Pancreas (tissue), 10 donors: Measurements from ENCODE around the gene CCSAP. TPM values are rescaled to one million over a fixed set of nuclear protein-coding genes. Genes with fewer than 3 reads are reported as not detected.
"Not testable (repeated sequence)": the region's sequence is repeated elsewhere in the genome, so short reads cannot be mapped to it uniquely, and the experiment has no call there.

Experiments used
- ATAC-seq, 4 donors: fragments of 200-7000 bp; cut with Tn5 transposase; one replicate each; pipeline versions ENCODE4 v1.8.0 to v1.9.1; 2020; ENCODE audit warnings: mild to moderate bottlenecking in 4 of 4, moderate library complexity in 4 of 4
- DNase-seq, 6 donors: peaks; one replicate each; pipeline ENCODE4 v3.0.0-alpha.2; 2020
- FAIRE-seq: peaks from 2 replicates; lab custom pipeline; 2012; peaks lifted over from hg19 to GRCh38; lab: Jason Lieb, UNC
- H3K27ac ChIP-seq, 4 donors: fragments of 200-600 bp; sonication (generic); 1 replicate in 3 of 4; 2 replicates in 1 of 4; pipeline versions ENCODE4 v1.5.0 to v1.8.0; 2020
- H3K27me3 ChIP-seq, 4 donors: fragments of 200-600 bp; one replicate each; pipeline ENCODE4 v1.8.0; 2021
- H3K36me3 ChIP-seq, 3 donors: fragments of 200-600 bp; sonication (generic) in 1 of 3; one replicate each; pipeline versions ENCODE4 v1.5.0 to v1.8.0; 2020 to 2021
- H3K4me1 ChIP-seq, 3 donors: fragments of 200-600 bp; one replicate each; pipeline ENCODE4 v1.8.0; 2021
- H3K4me3 ChIP-seq, 4 donors: fragments of 200-600 bp; sonication (generic) in 2 of 4; one replicate each; pipeline versions ENCODE4 v1.5.0 to v1.8.0; 2020 to 2021
- H3K9me3 ChIP-seq, 4 donors: fragments of 200-600 bp; one replicate each; pipeline ENCODE4 v1.8.0; 2021
- WGBS, 2 donors: extraction: QIAGEN DNeasy Blood & Tissue Kit; methylation state at CpG; one replicate each; pipeline ENCODE4 v1.1.7; 2013; 5-methylcytosine and 5-hydroxymethylcytosine counted together
- intact Hi-C, 3 donors: fragments of 100-400 bp; cut with DNase I; formaldehyde crosslinking; loops; one replicate each; pipeline versions ENCODE4 v1.11.1 to v1.14.2; 2022
- polyA plus RNA-seq, 2 donors: library from polyadenylated mRNA; stranded (reverse); fragments of 200-250 nt; gene quantifications; one replicate each; pipeline ENCODE4 v1.2.3, GENCODE V29; 2013
- total RNA-seq, 6 donors: library from RNA; stranded (reverse); fragmentation: NEBNext Ultra II Directional in 4 of 6; extraction: Animal tissue kit (Norgen Biotek cat#: 25700) in 4 of 6; gene quantifications; one replicate each; pipeline versions ENCODE4 v1.2.1 to v1.2.4, GENCODE V29; 2021 to 2023
- TF ChIP-seq, protein P1 (sequence below), 4 donors: fragments of 200-600 bp; sonication (generic) in 3 of 4; IDR thresholded peaks; one replicate each; pipeline versions ENCODE4 v1.5.0 to v1.8.0; 2021; ENCODE audit warnings: antibody characterized with exemption in 4 of 4
- donor health status: healthy with polysubstance abuse.
- donor health status: DM: no; HTN: no; CAD: no; lungs with moderate emphysema.
- donor health status: DM: no; HTN: no; CAD: no.
- donor health status: control.
- donor health status: control.
- donor health status: Bipolar disorder and iron deficiency.
- donor health status: DM: yes; HTN: yes; CAD: no.
- donor health status: DM: no; HTN: no; CAD: no.
- donor health status: DM: no; HTN: no; CAD: no.
- donor health status: DM: yes; HTN: yes; CAD: no.

Gene CCSAP
- total and polyA plus RNA-seq, 8 donors: 0.97 to 4.6 (median 1.7) TPM

GRCh38 chr1:229379846-229380245 is 37.0 kb upstream of the CCSAP start:
- peak in 1 of 4 donors; percentile 17 for ATAC-seq
- 54 to 60% methylated on average over 5 of the region's 5 CpGs for WGBS, 2 donors
- H3K4me1 ChIP-seq: no peaks in the 10 kb centered on the region

DNA sequence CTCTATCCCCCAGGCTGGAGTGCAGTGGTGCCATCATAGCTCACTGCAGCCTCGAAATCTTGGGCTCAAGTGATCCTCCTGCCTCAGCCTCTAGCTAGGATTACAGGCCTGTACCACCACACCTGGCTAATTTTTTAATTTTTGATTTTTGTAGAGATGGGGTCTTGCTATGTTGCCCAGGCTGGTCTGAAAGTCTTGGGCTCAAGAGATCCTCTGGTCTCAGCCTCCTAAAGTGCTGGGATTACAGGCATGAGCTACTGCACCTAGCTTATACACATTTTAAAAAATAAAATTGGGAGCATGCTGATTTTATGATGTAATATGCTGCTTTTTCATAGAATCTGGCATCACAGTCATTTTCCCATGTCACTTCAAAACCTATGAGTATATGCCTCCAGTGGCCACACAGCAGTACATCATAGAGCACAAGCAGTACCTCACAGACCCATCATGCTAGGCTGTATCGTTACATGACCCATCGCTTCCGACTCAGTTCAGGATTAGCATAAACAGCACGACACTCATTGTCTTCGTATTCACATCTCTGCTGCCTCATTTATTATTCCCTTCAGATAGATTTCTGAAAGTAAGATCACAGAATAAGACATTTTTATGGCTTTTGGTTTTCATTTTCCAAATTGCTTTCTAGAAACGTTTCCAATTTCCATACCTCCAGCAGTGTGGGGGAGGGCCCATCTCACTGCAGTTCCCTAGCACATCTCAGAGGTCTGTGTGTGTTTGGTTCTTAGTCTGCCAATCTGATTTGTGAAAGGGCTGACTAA is 35.9 kb upstream of the CCSAP start:
- FAIRE-seq (no peak), DNase-seq (no peak), ATAC-seq (no peak)
- WGBS, 2 donors: 78 to 81% methylated on average over 7 of the region's 7 CpGs
- H3K9me3 ChIP-seq: no peaks in the 10 kb centered on the region
- H3K4me1 ChIP-seq: no peaks in the 10 kb centered on the region
- intact Hi-C loops: no loop called here
- no peaks in the 10 kb centered on the region for H3K36me3 ChIP-seq
- TF ChIP-seq, protein P1, sequence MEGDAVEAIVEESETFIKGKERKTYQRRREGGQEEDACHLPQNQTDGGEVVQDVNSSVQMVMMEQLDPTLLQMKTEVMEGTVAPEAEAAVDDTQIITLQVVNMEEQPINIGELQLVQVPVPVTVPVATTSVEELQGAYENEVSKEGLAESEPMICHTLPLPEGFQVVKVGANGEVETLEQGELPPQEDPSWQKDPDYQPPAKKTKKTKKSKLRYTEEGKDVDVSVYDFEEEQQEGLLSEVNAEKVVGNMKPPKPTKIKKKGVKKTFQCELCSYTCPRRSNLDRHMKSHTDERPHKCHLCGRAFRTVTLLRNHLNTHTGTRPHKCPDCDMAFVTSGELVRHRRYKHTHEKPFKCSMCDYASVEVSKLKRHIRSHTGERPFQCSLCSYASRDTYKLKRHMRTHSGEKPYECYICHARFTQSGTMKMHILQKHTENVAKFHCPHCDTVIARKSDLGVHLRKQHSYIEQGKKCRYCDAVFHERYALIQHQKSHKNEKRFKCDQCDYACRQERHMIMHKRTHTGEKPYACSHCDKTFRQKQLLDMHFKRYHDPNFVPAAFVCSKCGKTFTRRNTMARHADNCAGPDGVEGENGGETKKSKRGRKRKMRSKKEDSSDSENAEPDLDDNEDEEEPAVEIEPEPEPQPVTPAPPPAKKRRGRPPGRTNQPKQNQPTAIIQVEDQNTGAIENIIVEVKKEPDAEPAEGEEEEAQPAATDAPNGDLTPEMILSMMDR (IDR thresholded peaks at IDR 0.05): no peak
- no peaks in the 10 kb centered on the region for H3K27me3 ChIP-seq
- H3K4me3 ChIP-seq: no peak overlapping the region
- H3K27ac ChIP-seq: no peak overlapping the region

More at GRCh38 chr1:229379846-229380245, 37.0 kb upstream of the CCSAP start:
- DNase-seq: no peak
- intact Hi-C loops: no loop called here
- H3K36me3 ChIP-seq: no peaks in the 10 kb centered on the region
- no peak overlapping the region for H3K27ac ChIP-seq
- FAIRE-seq: no peak
- TF ChIP-seq, protein P1 (IDR thresholded peaks at IDR 0.05): no peak
- no peaks in the 10 kb centered on the region for H3K27me3 ChIP-seq
- no peak overlapping the region for H3K4me3 ChIP-seq
- no peaks in the 10 kb centered on the region for H3K9me3 ChIP-seq

GRCh38 chr1:229378035-229378434 is 35.2 kb upstream of the CCSAP start:
- H3K36me3 ChIP-seq, DNase-seq, H3K27ac ChIP-seq, H3K4me3 ChIP-seq, H3K27me3 ChIP-seq, H3K9me3 ChIP-seq, H3K4me1 ChIP-seq, FAIRE-seq, ATAC-seq, intact Hi-C loops: not testable (repeated sequence)
- WGBS, 2 donors: 94 to 96% methylated on average over 6 of the region's 6 CpGs

DNA sequence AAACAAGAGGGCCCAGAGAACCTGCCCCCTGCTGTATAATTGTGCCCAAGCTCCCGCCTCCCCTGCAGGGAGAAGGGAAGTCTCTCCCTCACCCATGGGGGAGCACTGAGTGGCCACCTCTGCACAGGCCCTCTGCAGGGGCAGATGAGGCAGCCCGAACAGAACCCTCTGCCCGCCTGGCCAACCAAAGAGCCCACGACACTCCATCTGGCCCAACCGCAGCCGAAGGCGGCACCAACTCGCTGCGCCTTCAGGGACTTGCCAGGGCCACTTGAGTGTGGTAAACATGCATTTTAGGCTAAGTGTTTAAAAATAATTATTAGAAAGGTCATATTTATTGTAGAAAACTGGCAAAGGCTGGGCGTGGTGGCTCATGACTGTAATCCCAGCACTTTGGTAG is 34.6 kb upstream of the CCSAP start:
- intact Hi-C loops: no loop called here
- H3K27ac ChIP-seq: no peak overlapping the region
- no peaks in the 10 kb centered on the region for H3K4me1 ChIP-seq
- ATAC-seq (no peak), DNase-seq (no peak), FAIRE-seq (no peak)
- WGBS, 2 donors: 92 to 95% methylated on average over 9 to 10 of the region's 10 CpGs
- no peaks in the 10 kb centered on the region for H3K36me3 ChIP-seq
- no peaks in the 10 kb centered on the region for H3K27me3 ChIP-seq
- TF ChIP-seq, protein P1 (IDR thresholded peaks at IDR 0.05): no peak
- H3K4me3 ChIP-seq: no peak overlapping the region
- H3K9me3 ChIP-seq: no peaks in the 10 kb centered on the region

DNA sequence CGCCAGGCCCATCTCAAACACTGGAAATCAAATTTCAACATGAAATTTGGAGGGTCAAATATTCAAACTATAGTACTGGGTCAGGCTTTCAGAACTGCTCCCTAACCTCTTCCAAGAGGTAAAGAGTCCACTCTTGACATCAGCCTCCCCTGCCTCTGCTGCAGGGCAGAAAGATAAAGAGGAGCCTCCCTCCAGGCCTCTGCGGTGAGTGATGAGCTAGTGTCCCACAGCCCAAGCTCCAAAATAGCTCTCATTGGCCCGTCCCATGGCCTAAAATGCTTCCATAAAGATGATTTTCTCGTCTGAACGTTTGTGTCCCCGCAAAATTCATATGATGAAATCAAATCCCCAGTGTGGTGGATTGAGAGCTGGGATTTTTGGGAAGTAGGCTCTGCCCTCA is 33.7 kb upstream of the CCSAP start:
- TF ChIP-seq, protein P1 (IDR thresholded peaks at IDR 0.05): no peak
- Histone ChIP-seq H3K27me3 (no peaks in the 10 kb centered on the region), H3K27ac (no peak overlapping the region), H3K36me3 (no peaks in the 10 kb centered on the region), H3K9me3 (no peaks in the 10 kb centered on the region), H3K4me3 (no peak overlapping the region), H3K4me1 (no peaks in the 10 kb centered on the region)
- WGBS, 2 donors: 86 to 95% methylated on average over 6 of the region's 6 CpGs
- DNase-seq: no peak
- ATAC-seq: no peak
- FAIRE-seq: no peak
- intact Hi-C loops: no loop called here
